Epithelial cell of proximal tubule (primary cell): ENCODE results near the gene ZNF710. TPM values are rescaled to one million over a fixed set of nuclear protein-coding genes. Genes with fewer than 3 reads are reported as not detected.

Experiments used
- DNase-seq: peaks from one replicate; pipeline ENCODE4 v3.0.0-alpha.2; 2011; ENCODE audit warnings: low read depth
- H3K4me3 ChIP-seq: 2 replicates; pipeline ENCODE4 v1.5.1; 2011; ENCODE audit warnings: low read depth, mild to moderate bottlenecking, low read length
- CTCF ChIP-seq: conservative IDR thresholded peaks from 2 replicates; pipeline ENCODE4 v1.5.1; 2012; ENCODE audit warnings: low read depth, mild to moderate bottlenecking, low read length
- total RNA-seq: library from RNA; depleted of rRNA; stranded (reverse); fragments of >200 nt; gene quantifications from 2 replicates; pipeline ENCODE4 v1.2.3, GENCODE V29; 2015

ZNF710 gene
- total RNA-seq, 1 donor from 2014 or later: 11.4 TPM

GRCh38 chr15:90079619-90080457 is 78.7 kb downstream of the ZNF710 start:
- no peak overlapping the region for H3K4me3 ChIP-seq
- DNase-seq: no peak
- no peak for TF ChIP-seq CTCF

GRCh38 chr15:90080458-90080755 is 79.3 kb downstream of the ZNF710 start:
- H3K4me3 ChIP-seq: no peak overlapping the region
- no peak for TF ChIP-seq CTCF
- no peak for DNase-seq

- H3K4me3 ChIP-seq: no peak overlapping the region
- no peak for TF ChIP-seq CTCF
- DNase-seq: no peak
These were observed 79.8 kb downstream of the ZNF710 start for GRCh38 chr15:90080818-90081393.

- TF ChIP-seq CTCF: no peak
These were observed 81.1 kb downstream of the ZNF710 start for GRCh38 chr15:90082140-90082715.

GRCh38 chr15:90083419-90083818 is 82.3 kb downstream of the ZNF710 start:
- no peak for TF ChIP-seq CTCF
- no peak for DNase-seq
- no peak overlapping the region for H3K4me3 ChIP-seq

More at GRCh38 chr15:90082140-90082715, 81.1 kb downstream of the ZNF710 start:
- H3K4me3 ChIP-seq: no peak overlapping the region
- DNase-seq: no peak

GRCh38 chr15:90083954-90084607 is 83.0 kb downstream of the ZNF710 start:
- H3K4me3 ChIP-seq: no peak overlapping the region
- TF ChIP-seq CTCF: no peak
- DNase-seq: no peak
